HG03439 (cell line): ENCODE data around the gene RAPGEF1.
"Not testable (repeated sequence)": the region's sequence is repeated elsewhere in the genome, so short reads cannot be mapped to it uniquely, and the experiment has no call there.

ENCODE experiments used
- ATAC-seq: cut with Tn5 transposase; IDR thresholded peaks from one replicate; pipeline ENCODE4 v1.9.1; 2021; ENCODE audit warnings: mild to moderate bottlenecking, moderate library complexity; ENCODE audit not compliant: unreplicated experiment

The RAPGEF1 gene

DNA sequence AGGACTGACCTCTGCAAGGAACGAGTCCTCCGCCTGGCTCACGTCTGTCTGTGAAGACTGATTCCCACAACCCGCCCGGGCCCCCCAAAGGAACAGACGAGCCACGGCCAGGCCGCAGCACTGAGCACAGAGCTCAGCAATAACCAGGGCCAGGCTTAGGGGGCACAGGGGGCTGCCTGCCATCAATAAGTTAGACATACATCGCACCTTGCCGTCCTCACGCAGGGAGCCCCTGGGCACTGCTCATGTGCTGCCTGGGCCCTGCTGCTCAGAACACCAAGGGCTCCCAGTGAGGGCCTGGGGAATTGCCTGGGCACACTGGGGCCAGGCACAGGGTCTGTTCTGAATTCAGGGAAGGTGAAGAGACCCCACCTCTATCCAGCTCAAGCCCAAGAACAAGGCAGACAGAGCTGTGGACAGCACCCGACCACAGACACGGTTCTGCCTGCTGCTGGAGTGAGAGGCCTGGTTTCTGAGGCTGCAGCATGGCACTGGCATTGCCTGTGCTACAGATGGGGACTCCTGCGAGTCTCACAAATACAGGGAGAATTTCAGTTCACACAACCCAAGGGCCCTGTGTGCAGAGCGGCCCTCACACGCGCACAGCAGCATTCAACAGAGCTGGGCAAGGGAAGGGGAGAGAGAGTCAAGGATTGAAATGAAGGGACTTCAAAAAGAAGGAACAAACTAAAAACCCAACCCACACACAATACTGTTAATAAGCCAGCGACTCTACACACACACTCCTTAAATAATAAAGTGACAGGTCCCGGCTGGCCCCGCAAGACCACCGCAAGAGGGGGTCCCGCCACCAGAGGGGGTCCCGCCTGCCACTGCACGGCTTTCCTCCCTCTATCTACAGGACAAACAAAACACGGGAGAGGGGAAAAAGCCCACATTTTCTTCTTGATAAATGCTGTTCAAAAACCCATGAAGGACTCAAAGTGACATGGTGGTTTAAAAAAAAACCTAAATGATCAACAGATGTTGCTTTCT is 162.6 kb downstream of the RAPGEF1 start:
- no peak for ATAC-seq

DNA sequence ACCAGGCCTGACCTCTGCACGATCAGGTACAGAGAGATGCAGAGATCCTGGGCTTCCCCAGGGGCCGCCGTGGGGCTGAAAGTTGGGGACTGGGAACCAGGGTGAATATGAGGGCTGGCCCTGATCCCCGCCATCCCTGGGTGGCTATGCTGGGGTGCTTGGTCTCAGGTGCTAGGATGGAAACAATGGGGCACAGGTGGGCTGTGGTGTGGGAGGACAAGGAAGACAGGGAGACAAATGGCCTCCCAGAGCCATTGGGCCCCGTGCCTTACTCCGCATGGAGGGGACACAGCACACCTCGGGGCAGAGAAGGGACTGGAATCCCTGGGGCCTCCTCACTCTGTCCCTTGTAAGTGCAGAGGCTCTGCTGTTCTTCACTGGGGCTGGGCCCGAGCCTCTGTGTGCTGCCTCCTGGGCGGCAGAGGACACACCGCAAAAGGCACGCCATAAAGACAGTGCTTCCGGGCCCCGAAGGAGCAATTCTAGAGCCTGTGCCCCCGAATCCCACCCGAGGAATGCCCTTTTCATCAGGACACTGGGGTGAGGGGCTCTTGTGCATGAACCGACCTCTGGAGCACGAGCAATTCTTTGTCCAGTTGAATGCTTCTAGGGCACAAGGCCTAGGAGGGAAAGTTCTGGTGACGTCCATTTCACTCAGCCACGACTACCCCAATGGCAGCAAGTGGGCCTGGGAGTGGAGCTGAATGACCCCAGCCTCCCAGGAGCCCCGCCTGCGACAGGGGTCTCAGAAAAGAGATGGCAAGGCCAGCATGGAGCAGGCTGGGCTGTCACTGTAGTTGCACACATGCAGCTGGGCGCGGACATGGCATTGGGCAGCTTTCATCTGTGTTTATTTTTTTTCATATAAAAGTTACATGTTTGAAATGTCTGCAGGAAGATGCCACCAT is 163.7 kb downstream of the RAPGEF1 start:
- ATAC-seq = no peak

DNA sequence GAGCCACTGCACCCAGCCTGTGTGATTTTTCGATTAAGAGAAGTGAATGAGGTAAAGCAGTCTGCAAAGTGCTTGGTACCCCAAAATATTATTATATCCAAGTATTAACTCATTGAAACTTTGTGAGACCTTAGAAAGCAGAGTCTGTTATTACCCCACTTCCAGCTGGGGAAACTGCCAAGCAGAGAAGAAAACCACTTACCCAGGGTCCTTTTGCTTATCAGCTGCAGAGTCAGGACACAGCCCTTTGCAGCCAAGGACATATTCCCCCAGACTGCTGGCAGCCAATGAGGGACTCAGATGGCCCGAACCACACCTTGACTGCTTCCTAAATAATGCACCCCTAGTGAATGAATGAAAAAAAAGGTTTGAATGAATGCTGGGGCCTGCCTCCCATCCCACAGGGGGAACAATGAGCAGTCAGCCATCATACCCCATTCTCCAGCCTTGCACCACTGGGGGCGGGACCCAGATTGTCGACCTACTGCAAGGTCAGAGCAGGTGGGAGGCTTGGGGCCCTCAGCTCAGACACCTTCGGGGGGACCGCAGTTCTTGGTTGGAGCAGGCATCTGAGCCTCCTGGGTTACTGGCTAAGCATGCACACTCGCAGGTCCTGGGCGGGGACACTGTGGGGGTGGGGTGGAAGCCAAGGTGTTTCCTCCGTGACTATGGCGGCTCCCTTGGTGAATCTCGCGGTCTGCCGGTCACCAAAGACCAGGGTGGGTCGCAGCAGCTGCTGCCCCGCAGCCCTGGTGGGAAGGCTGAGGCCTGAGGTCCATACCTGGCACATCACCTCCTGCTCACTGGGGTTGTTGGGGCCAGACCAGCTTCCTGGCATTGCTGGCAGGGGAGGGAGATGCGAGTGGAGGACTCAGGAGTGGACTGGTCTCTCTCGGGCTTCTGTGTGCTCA is 164.9 kb downstream of the RAPGEF1 start:
- no peak for ATAC-seq

DNA sequence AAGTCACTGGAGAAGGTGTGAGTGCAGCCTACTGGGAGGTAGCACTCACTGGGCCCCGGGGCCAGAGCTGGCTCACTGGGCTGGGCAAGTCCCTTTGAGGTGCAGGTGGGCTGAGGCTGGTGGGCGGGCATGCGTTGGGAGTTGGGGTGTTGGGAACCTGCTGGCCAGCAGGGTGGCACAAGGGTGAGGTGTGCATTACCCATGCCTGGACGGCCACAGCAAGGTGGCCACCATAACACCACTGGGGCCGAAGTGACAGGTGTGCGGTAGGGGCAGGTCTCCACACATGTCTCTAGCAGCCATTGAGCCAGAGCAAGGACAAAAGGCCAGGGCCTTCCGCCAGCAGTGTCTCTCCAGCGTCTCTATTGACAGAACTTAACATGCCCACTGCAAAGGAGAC is 172.0 kb downstream of the RAPGEF1 start:
- ATAC-seq = no peak

DNA sequence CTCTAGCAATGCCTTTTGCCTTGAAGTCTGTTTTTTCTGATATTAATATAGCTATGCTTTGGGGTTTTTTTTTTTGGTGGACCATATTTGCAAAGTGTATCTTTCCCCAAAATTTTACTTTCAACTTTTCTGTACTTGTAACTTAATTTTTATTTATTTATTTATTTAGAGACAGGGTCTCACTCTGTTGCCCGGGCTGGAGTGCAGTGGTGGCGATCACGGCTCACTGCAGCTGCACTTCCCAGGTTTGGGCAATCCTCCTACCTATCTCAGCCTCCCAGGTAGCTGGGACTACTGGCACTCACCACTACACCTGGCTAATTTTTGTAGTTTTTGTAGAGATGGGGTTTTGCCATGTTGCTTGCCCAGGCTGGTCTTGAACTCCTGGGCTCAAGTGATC is 173.7 kb downstream of the RAPGEF1 start:
- ATAC-seq = no peak

DNA sequence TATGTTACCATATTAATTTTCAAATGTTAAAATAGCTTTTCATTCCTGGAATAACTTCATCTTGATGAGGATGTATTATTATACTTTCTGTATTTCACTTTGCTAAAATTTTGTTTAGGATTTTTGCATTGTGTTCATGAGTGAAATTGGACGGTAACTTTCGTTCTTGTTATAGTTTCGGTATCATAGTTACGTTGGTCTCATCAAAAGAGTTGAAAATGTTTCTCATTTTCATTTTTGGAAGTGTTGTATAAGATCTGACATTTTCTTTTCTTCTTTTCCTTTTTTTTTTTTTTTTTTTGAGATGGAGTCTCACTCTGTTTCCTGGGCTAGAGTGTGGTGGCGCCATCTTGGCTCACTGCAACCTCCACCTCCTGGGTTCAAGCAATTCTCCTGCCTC is 174.5 kb downstream of the RAPGEF1 start:
- ATAC-seq = no peak

DNA sequence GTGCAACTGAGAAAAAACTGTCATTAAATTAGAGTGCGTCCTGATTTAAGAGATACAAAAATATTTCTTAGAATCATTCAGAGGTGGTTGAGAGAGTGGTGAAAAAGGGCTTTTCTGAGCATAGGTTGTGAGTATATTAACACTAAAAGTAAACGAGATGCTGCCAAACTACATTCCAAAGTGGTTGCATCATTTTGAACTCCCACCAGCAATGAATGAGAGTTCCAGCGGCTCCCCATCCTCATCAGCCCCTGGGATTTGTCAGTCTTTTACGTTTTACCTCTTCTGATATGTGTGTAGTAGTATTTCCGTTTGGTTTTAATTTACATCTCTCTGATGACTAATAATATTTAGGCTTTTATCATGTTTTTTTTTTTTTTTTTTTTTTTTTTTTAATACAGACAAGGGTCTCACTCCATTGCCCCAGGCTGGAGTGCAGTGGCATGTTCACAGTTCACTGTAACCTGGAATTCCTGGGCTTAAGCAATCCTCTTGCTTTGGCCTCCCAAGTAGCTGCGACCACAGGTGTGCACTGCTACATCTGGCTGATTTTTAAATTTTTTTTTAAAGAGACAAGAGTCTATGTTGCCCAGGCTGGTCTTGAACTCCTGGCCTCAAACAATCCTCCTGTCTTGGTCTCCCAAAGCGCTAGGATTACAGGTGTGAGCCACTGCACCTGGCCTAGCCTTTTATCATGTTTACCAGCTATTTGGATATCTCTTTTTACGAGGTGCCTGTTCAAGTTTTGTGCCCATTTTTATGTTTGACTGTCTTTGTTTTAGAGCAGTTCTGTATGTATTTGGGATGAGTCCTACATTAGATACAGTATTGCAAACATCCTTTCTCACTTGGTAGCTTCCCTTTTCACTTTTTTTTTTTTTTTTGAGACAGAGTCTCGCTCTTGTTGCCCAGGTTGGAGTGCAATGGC is 177.6 kb downstream of the RAPGEF1 start:
- no peak for ATAC-seq

DNA sequence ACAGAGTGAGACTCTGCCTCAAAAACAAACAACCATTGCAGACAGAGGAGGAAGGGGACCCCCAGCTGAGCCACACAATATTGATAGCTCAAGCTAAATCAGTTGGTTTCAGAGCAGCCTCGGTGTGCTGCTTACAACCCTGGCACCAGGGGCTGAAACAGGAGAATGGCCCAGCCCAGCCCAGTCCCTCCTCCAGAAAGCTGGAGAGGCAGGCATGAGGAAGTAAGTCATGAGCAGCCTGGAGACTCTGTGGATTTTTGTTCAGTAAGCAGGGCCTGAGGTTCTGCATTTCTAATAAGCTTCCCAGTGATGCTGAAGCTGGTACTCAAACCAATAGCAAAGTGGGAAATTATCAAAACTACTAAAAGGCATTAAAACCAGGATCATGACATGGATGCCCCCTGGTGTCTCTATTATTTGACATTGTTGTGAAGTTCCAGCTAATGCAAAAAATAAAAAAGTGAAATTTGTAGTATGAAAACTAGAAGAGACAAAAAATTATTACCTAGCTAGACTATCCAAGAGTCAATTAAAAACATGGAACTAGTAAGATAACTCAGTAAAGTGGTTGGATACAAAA is 180.4 kb downstream of the RAPGEF1 start:
- ATAC-seq = no peak

DNA sequence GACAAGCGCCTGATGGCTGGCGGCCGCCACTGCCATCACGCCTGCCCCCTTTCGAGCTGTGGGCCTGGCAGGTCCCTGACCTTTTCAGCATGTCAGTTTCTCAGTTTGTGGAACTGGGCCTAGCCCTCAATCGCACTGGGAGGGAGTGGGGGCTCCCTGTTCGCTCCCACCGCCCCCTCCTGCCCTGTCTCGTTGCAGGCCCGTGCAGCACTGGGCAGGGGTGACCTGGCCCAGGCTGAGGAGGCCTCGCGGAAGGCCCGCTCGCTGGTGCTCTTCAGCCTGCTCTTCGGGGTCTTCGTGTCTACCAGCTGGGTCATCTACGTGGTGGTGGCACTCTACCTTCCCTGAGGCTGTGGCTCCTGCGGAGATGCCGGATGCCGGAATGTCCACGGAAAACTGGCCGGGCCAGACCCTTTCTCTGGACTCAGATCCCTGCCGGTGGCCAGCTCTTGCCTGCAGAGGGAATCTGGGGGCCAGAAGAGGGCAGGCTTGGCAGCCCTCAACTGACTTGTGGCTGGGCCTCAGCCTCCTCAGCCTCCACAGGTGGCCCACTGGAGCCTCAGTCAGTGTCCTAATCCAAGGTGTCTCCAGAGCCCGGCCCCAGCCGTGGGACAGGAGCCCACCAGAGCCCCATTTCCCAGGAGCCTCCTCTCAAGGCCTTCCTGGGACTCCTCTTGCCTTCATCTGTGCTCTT is 181.9 kb downstream of the RAPGEF1 start:
- ATAC-seq = no peak

DNA sequence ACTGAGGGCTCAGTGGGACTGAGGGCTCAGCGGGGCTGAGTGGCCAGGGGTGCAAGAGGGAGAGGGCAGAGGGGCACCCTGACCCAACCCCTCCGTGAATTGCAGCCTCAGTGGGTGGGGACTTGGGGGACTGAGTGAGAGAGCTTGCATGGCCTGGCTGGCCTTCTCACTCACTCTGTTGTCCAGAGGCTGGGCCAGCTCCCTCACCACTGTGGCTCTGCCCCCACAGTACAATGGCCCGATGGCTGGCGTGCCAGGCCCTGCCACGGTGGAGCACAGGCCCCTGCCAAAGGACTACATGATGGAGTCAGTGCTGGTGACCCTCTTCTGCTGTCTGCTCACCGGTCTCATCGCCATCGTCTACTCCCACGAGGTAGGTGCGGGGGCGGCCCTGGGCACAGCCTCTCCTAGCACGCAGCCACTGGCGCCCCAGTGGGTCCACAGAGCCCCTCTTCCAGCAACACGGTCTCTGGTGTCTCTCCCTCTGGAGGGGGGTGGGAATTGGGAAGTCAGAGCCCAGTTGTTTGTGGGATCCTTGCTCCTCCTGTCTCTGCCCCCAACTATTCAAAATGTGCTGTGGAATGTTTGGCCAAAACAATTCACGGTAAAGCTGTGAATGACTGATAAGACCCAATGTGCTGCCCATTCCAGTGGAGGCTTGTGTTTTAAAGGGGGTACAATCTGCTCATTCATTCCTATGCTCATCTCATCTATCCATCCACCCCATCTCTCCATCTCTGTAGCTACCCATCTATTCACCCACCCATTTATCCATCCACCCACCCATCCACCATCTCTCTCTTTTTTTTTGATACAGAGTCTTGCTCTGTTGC is 183.8 kb downstream of the RAPGEF1 start:
- ATAC-seq = no peak

DNA sequence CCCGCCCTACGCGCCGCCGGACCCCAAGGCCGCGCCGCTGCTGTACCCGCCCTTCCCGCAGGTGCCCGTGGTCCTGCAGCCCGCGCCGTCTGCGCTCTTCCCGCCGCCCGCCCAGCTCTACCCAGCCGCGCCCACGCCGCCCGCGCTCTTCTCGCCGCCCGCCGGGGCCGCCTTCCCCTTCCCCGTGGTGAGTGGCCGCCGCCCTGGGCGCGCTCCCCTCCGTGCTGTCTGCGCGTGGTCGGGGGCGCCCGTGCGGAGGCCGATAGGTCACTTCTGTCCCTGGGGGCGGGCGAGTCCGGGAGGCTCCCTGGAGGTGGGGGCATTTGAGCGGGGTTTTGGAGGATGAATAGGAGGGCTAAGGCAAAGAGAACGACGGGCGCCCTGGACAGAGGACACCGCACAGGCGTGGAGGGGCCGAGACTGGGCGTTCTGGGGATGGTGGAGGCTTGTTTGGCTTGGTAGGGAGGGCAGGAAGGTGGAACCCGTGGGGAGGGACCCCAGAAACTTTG is 185.0 kb downstream of the RAPGEF1 start:
- no peak for ATAC-seq

DNA sequence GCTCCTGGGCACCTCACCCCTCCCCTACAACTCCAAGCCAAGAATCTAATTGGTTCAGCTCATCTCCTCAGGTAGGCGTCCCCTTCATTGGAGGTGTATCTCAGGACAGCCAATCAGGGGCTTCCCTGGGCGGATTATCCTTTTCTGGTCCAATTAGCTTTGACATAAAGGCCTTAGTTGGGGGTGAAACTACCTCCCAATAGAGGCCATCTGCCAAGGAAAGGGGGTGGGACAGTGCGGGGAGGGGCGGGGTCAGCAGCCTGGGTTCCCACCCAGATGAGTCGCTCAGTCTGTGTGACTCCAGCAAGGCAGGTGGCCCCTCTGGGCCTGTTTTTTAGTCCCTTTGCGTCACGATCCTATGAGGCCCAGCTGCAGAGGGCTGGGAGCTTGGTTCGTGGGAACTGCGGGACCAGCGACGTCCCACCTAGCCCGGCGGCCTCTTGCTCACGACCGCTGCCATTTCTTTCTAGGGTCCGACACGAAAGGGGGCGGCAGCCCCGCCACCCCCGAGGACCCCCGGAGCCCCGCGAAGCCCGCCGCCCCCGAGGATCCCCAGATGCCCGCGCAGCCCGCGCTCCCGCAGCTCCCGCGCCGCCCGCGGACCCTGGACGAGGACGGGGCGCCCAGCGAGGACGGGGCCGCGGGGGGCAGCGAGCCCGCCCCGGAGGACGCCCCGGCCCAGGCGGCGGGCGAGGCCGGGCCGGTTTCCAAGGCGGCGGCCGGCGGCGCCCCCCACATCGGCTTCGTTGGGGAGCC is 185.6 kb downstream of the RAPGEF1 start:
- no peak for ATAC-seq

DNA sequence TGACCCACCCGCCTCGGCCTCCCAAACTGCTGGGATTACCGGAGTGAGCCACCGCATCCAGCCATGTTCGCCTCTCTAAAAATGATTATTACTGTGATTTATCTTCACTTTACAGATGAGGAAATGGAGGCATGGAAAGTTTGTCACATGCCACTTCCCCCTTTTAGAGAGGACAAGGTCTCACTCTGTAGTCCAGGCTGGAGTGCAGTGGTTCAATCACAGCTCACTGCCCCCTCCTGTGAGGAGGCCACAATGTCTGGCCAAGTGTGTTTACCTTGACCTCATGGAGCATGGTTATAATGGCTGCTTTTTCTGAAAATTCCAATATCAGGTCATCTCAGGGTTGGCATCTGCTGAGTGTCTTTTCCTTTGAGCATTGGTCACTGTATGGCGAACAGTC is 187.8 kb downstream of the RAPGEF1 start:
- no peak for ATAC-seq

DNA sequence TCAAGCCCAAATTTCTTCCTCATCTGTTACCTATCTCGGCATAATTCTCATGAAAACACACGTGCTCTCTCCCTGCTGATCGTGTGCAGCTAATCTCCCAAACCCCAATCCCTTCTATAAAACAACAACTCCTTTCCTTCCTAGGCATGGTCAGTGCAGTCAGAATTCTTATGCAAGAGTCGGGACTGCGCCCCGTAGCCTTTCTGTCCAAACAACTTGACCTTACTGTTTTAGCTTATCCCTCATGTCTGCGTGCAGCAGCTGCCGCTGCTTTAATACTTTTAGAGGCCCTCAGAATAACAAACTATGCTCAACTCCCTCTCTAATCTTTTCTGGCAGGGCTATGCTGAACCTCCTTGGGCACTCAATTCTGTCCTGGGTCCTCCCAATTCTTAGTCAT is 189.4 kb downstream of the RAPGEF1 start:
- ATAC-seq = not testable (repeated sequence)

DNA sequence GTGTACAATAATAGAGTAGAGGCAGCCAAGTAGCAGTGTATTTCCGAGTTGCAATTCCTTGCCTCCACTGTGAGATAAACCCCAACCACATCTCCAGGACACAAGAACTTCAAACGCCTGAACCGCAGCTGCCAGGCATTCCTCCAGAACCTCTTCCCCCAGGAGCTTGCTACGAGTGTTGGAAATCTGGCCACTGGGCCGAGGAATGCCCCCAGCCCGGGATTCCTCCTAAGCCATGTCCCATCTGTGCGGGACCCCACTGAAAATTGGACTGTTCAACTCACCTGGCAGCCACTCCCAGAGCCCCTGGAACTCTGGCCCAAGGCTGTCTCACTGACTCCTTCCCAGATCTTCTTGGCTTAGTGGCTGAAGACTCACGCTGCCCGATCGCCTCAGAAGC is 190.7 kb downstream of the RAPGEF1 start:
- not testable (repeated sequence) for ATAC-seq

DNA sequence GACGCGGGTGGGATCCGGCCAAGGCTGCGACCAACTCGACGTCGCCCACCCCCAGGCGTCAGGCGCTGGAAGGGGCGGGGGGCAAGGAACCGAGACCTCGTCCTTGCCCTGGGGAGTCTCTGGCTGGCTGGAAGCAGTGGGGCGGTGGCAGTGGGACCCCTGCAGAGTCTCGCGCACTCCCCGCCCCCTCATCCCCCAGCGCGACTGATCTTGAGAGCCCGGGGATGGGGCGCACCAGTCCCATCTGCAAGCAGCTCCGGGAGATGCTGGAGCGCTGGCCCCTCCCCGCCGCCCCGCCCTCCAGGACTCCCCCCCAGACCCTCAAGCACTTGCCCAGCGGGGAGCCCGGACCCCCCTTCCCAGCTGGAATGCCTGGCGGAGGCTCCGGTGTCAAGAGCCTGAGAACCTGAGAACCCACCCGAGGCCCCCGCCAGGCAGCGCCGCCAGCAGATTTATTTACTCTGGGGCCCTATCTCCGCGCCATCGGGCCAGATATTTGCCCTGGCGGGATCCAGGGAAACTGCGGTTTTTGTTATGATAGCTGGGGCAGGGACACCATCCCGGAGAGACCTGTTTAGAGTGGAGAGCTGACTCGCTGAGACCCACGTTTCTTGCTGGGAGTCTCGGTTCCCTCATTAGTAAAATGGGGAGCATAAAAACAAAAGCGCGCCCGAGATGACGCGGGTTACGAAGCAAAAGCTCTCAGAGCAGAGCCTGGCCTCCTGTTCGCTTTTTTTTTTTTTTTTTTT is 193.4 kb downstream of the RAPGEF1 start:
- no peak for ATAC-seq
